ENCODE results near the gene UBE2L3. TPM values are rescaled to one million over a fixed set of nuclear protein-coding genes. Genes with fewer than 3 reads are reported as not detected.

Gene UBE2L3
- total and polyA plus RNA-seq, 2 of the 13 experiments (the other 11 are each of a cell fraction or from before 2014, with no cell fraction given) = 30.2 to 58.1 TPM

GRCh38 chr22:21640810-21641209 is 73.3 kb downstream of the UBE2L3 start (continued):
- TF ChIP-seq HMGXB4 (CRISPR knock-in tag; IDR thresholded peaks at IDR 0.05; ENCODE audit: borderline replicate concordance in 1 of 2, low read depth in 1 of 2) = no peak
- no peak for TF ChIP-seq PRDM15 (CRISPR knock-in tag; IDR thresholded peaks at IDR 0.05)
- no peak for TF ChIP-seq ZNF276 (CRISPR knock-in tag; IDR thresholded peaks at IDR 0.05; ENCODE audit: low read depth)
